Motor neuron (in vitro differentiated cells): ENCODE results near the gene SSX3. TPM values are rescaled to one million over a fixed set of nuclear protein-coding genes. Genes with fewer than 3 reads are reported as not detected.
"Not testable (repeated sequence)": the region's sequence is repeated elsewhere in the genome, so short reads cannot be mapped to it uniquely, and the experiment has no call there.

Experiments used
- ATAC-seq, 8 experiments: fragments of 200-7000 bp; cut with Tn5 transposase; replicated peaks in 6 of 8; 2 replicates each; pipeline ENCODE4 v1.8.0; 2021; ENCODE audit warnings: mild to moderate bottlenecking in 8 of 8, moderate library complexity in 8 of 8
- H3K27ac ChIP-seq, 2 donors: fragments of 250-450 bp; sonication (Bioruptor Pico); 2 replicates each; pipeline ENCODE4 v1.9.0; 2021; ENCODE audit warnings: antibody characterized with exemption in 2 of 2, mild to moderate bottlenecking in 2 of 2, moderate library complexity in 1 of 2
- H3K4me1 ChIP-seq, 2 donors: fragments of 250-450 bp; sonication (Bioruptor Pico); replicated peaks in 1 of 2; 2 replicates each; pipeline ENCODE4 v1.6.1; 2021; ENCODE audit warnings: antibody characterized with exemption in 2 of 2, mild to moderate bottlenecking in 2 of 2, moderate library complexity in 1 of 2
- H3K4me3 ChIP-seq, 5 donors: fragments of 250-450 bp; sonication (Bioruptor Pico); 2 replicates each; pipeline ENCODE4 v1.9.0; 2021; ENCODE audit warnings: antibody characterized with exemption in 5 of 5, mild to moderate bottlenecking in 5 of 5, moderate library complexity in 4 of 5
- WGBS, 10 experiments: fragments of 450-650 bp; shearing (Covaris generic); methylation state at CpG; one replicate each; pipeline ENCODE4 v1.0.0; 2022; 5-methylcytosine and 5-hydroxymethylcytosine counted together
- in situ Hi-C, 9 experiments: fragments of 400-800 bp; cut with MboI; loops; one replicate each; pipeline ENCODE4 v1.15.0; 2021; ENCODE audit warnings: low sequenced_read_pairs in 9 of 9, low pct_unique_long_range_greater_than_20kb in 2 of 9; ENCODE audit not compliant: unreplicated experiment in 9 of 9
- total RNA-seq, 8 experiments: library from RNA; unstranded; fragments of 300-600 nt; gene quantifications; 2 replicates each; pipeline versions ENCODE4 v1.2.3 to v1.2.4, GENCODE V29; 2022

SSX3 gene, protein sequence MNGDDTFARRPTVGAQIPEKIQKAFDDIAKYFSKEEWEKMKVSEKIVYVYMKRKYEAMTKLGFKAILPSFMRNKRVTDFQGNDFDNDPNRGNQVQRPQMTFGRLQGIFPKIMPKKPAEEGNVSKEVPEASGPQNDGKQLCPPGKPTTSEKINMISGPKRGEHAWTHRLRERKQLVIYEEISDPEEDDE
- under 1 TPM in 1 of 8 experiments, not detected in 7; 0.47 TPM for total RNA-seq

DNA sequence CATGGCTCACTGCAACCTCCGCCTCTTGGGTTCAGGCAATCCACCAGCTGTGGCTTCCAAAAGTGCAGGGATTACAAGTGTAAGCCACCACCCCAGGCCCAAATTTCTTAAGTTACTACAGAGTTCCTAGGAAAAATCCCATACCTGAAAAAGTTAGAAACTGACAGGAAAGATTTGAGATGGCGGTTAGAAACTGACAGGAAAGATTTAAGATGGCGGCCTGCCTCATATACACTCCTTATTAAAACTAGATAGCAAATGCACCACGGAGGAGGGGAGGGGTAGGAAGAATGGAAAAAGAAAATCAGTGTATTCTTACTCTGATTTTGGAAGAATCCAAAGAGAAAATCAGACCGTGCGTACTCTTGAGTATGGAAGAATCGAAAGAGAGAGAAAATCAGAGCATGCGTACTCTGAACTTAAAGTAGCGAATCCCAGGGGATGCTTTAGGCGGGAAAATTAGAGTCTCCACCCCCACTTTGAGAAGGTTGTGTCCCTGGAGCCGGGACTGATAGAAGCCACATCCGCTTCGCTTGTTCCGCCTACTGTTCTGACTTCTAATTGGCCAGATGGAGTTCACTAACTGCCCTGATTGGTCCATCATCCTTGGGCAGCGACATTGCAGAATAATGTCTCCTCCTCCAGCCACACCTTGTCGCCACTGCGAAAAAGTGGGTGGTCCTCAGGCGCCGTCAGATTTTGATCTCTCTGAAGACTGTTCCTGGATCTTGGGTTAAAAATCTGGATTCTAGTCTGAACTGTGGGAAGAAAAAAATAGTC lies at the start of gene SSX3:
TSS of gene SSX3 (minus strand) at position 389 of the 780 bp plus-strand sequence. CDS start 1,454 bp downstream, outside the sequence.
- H3K27ac ChIP-seq, ATAC-seq, in situ Hi-C loops, H3K4me1 ChIP-seq, H3K4me3 ChIP-seq: not testable (repeated sequence)
- WGBS, 10 experiments, result 45 to 100% (median 71%) methylated on average over 1 to 13 of the region's 19 CpGs; no CpG with 5 or more reads in 4 of the 10 experiments

DNA sequence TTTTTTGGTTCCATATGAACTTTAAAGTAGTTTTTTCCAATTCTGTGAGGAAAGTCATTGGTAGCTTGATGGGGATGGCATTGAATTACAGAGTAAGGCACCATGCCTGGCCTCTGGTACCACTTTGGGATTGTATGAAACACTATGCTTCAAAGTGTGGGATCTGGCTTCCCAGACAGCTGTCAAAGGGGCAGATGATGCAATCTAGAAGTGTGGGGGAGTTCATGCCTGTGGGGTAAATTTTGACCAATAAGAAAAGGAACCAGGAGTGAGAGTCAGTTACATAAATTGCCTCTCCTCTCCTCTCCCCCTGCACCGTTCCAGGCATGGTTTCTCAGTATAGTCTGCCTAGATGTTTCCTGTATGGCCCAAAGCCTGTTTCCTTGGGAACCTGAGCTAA lies 41.3 kb upstream of the SSX3 start:
- H3K27ac ChIP-seq, H3K4me3 ChIP-seq, in situ Hi-C loops, ATAC-seq, H3K4me1 ChIP-seq: not testable (repeated sequence)
- no CpG with 5 or more reads among the region's 1 CpG for WGBS, 10 experiments

DNA sequence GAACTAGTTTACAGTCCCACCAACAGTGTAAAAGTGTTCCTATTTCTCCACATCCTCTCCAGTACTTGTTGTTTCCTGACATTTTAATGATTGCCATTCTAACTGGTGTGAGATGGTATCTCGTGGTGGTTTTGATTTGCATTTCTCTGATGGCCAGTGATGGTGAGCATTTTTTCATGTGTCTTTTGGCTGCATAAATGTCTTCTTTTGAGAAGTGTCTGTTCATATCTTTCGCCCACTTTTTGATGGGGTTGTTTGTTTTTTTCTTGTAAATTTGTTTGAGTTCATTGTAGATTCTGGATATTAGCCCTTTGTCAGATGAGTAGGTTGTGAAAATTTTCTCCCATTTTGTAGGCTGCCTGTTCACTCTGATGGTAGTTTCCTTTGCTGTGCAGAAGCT lies 40.4 kb upstream of the SSX3 start:
- H3K27ac ChIP-seq, ATAC-seq, H3K4me3 ChIP-seq, in situ Hi-C loops, H3K4me1 ChIP-seq: not testable (repeated sequence)
- no CpG with 5 or more reads among the region's 2 CpGs for WGBS, 10 experiments

DNA sequence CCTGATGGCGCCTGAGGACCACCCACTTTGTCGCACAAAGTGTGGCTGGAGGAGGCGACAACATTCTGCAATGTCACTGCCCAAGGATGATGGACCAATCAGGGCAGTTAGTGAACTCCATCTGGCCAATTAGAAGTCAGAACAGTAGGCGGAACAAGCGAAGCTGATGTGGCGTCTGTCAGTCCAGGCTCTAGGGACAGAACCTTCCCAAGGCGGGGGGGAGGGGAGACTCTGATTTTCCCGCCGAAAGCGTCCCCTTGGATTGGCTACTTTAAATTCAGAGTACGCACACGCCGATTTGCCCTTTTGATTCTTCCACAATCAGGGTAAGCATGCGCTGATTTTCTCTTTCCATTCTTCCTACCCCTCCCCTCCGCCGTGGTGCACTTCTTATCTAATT lies 26.7 kb upstream of the SSX3 start, which contains the start of gene SSX4:
TSS of gene SSX4 (plus strand) at position 301 of the 400 bp plus-strand sequence. CDS start 515 bp downstream, outside the sequence.
- H3K4me3 ChIP-seq, ATAC-seq, in situ Hi-C loops, H3K4me1 ChIP-seq, H3K27ac ChIP-seq: not testable (repeated sequence)
- no CpG with 5 or more reads among the region's 16 CpGs for WGBS, 10 experiments

DNA sequence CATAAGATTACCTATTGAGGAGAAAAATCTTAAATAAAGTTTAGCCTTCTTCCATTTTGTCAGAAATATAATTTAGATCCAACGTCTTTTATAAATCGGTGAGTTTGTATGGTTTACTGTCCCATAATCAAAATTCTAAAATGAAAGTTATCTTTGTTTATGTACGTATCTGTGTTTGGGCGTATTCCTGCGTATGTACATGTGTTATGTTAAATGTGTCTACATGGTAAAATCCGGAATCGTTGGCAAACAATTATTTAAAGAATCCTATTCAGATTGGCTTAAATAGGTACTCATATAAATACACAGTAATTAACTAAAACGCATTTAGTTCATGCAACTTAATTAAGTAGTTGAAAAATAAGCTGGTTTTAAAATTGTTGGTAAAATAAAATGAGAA lies 13.9 kb upstream of the SSX3 start:
- H3K4me3 ChIP-seq, H3K4me1 ChIP-seq, H3K27ac ChIP-seq, in situ Hi-C loops: not testable (repeated sequence)
- ATAC-seq, result peak in 2 of 8 experiments; percentile 54 to 66
- no CpG with 5 or more reads among the region's 8 CpGs for WGBS, 10 experiments

DNA sequence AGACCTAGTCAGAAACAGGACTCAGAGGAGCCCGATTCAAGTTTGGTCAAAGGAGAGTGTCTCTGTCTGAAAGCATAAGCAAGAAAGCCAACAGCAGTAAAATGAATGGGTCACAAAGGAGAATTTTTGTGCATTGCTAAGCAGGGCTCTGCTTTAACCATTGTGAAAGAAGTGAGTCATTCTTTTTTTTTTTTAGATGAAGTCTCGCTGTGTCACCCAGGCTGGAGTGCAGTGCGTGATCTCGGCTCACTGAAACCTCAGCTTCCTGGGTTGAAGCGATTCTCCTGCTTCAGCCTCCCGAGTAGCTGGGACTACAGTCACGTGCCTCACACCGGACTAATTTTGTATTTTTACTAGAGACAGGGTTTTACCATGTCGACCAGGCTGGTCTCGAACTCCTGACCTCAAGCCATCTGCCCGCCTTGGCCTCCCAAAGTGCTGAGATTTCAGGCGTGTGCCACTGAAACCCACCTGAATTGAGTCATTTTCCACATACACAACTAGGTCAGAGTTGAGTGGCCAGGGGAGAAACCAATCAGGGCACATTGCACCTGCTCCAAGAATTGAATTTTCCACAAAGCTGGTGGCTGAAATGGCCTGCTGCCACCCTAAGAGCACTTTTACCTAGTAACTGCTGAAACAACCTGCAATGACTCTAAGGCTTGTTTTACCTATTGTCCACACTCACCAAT lies 11.4 kb upstream of the SSX3 start:
- no CpG with 5 or more reads among the region's 12 CpGs for WGBS, 10 experiments
- in situ Hi-C loops, H3K4me3 ChIP-seq, H3K27ac ChIP-seq, H3K4me1 ChIP-seq: not testable (repeated sequence)
- peak; percentile 44 to 95 (median 85) for ATAC-seq

DNA sequence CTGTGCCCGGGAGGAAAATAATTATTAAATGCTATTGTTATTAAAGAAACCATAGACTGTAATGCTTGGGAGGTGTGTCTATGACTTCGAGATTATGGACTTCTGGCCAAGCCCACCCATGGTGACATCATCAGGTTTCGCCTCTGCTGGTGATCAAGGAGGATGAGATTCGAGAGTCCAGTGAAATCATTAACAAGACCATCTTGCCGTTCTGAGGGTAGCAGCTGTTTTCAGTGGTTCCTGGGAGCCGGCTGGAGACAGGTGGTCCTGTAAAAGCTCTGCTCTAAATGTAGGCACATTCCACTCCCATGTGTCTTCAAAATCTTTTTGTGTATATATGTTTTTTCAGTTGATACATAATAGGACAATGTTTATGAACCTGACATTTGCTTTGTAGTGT lies 2.8 kb upstream of the SSX3 start:
- in situ Hi-C loops, H3K4me1 ChIP-seq, H3K4me3 ChIP-seq, H3K27ac ChIP-seq, ATAC-seq: not testable (repeated sequence)
- WGBS, 10 experiments, result 70% methylated on average over 2 of the region's 6 CpGs; no CpG with 5 or more reads in 9 of the 10 experiments

DNA sequence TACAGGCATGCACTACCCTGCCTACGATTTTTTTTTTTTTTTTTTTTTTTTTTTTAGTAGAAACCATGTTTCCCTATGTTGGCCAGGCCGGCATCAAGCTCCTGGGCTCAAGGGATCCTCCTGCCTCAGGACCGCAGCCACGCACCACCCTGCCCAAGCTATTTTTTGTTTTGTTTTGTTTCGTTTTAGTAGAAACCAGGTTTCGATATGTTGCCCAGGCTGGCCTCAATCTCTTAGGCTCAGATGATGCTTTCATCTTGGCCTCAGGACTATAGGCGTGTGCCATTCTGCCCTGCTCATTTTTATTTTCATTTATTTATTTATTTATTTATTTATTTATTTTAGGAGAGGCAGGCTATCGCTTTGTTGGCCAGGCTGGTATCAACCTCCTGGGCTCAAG lies 1.2 kb upstream of the SSX3 start:
- Histone ChIP-seq H3K27ac (no peak overlapping the region), H3K4me3 (no peak overlapping the region), H3K4me1 (no peaks in the 10 kb centered on the region)
- 40 to 100% (median 80%) methylated on average over 1 to 7 of the region's 8 CpGs; no CpG with 5 or more reads in 5 of the 10 experiments for WGBS, 10 experiments
- no peak for ATAC-seq
- in situ Hi-C loops, result no loop called here

DNA sequence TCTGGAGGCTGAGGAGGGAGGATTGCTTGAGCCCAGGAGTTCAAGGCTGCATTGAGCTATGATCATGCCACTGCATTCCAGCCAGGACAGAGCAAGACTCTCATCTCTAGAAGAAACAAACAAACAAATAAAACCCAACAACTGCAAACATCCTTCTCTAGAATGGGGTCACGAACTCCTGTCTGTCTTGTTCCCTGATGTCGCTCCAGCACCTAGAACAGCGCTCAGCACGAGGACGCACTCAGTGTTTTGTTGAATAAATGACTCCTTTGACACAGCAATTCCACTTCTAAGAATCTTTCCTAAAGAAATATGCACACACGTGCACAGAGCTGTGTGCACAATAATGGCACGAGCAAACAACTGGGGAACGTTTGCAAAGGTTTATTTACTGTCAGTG lies 10.4 kb downstream of the SSX3 start:
- H3K4me1 ChIP-seq, H3K4me3 ChIP-seq, ATAC-seq, in situ Hi-C loops, H3K27ac ChIP-seq: not testable (repeated sequence)
- 29 to 54% methylated on average over 2 to 5 of the region's 8 CpGs; no CpG with 5 or more reads in 8 of the 10 experiments for WGBS, 10 experiments

DNA sequence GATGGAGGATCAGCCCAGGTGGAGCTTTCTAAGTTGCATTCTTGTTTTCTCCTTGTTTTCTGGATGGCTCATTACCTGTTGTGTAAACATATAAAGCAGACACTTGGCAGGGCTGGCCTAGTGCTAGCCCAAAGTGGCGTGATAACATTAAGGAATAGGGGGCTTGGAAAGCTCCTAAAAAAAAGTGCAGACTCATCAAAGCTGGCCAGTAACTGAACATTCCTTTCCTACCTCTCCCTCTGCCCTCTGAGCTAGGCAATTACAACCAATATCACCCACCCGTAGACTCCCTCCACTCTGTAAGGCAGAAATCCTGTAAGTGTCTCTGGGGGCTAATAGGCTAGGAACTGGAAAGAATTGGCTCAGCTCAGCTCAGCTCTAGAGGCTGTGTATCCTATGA lies 42.5 kb downstream of the SSX3 start:
- H3K27ac ChIP-seq, H3K4me3 ChIP-seq, in situ Hi-C loops, H3K4me1 ChIP-seq, ATAC-seq: not testable (repeated sequence)
- no CpG with 5 or more reads among the region's 2 CpGs for WGBS, 10 experiments

DNA sequence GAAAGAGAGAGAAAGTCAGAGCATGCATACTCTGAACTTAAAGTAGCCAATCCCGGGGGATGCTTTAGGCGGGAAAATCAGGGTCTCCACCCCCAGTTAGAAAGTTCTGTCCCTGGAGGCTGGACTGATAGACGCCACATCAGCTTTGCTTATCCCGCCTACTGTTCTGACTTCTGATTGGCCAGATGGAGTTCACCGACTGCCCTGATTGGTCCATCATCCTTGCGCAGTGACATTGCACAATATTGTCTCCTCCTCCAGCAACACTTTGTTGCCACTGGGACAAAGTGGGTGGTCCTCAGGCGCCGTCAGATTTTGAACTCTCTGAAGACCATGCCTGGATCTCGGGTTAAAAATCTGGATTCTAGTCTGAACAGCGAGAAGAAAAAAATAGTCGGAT lies 50.3 kb downstream of the SSX3 start:
- H3K4me3 ChIP-seq, result no peak overlapping the region
- in situ Hi-C loops, result no loop called here
- no peaks in the 10 kb centered on the region for H3K4me1 ChIP-seq
- 92 to 100% methylated on average over 1 to 3 of the region's 11 CpGs; no CpG with 5 or more reads in 8 of the 10 experiments for WGBS, 10 experiments
- ATAC-seq, result no peak
- H3K27ac ChIP-seq, result no peak overlapping the region
